HCT116 (cell line): ENCODE data around the gene C1QTNF2. TPM values are rescaled to one million over a fixed set of nuclear protein-coding genes. Genes with fewer than 3 reads are reported as not detected.
"Not testable (repeated sequence)": the region's sequence is repeated elsewhere in the genome, so short reads cannot be mapped to it uniquely, and the experiment has no call there.

Experiments
- ATAC-seq: fragments of 200-7000 bp; cut with Tn5 transposase; 2 replicates; pipeline ENCODE4 v1.9.1; 2020; ENCODE audit warnings: mild to moderate bottlenecking, moderate library complexity
- BruUV-seq: library from RNA; stranded (reverse); fragments of 400-500 nt; replicated peaks from 2 replicates; lab custom pipeline; 2021; lab: Mats Ljungman, UMichigan
- CTCF ChIA-PET: fragments of 300-600 bp; sonication (Branson Sonifier 250); formaldehyde crosslinking; loops from one replicate; lab custom pipeline; 2021; ENCODE audit warnings: antibody characterized with exemption; lab: Charles Lee
- POLR2A ChIA-PET: fragments of 300-600, 350-600 bp; sonication (Branson Sonifier 250); formaldehyde crosslinking; loops from one replicate; lab custom pipeline; 2021; ENCODE audit warnings: antibody characterized with exemption; lab: Charles Lee
- RAD21 ChIA-PET, 2 experiments: fragments of 300-600 bp; sonication (Branson Sonifier 250); formaldehyde crosslinking; loops; one replicate each; lab custom pipeline; 2023; ENCODE audit warnings: low total read pairs in 2 of 2; ENCODE audit not compliant: uncharacterized antibody in 2 of 2, unreplicated experiment in 2 of 2, low non-redundant PET in 1 of 2; lab: Charles Lee
- DNase-seq: peaks from one replicate; pipeline ENCODE4 v3.0.0-alpha.2; 2010; ENCODE audit warnings: low read depth, low spot score
- H2AFZ ChIP-seq: fragments of 200-600 bp; shearing (Covaris generic), sonication (generic); 2 replicates; pipeline ENCODE4 v1.6.1; 2017; ENCODE audit warnings: low read depth, mixed run types, mixed read lengths, antibody characterized with exemption, low read length; ENCODE audit not compliant: poor library complexity, severe bottlenecking
- H3K27ac ChIP-seq: 2 replicates; pipeline ENCODE4 v1.5.1; 2012; ENCODE audit warnings: low read depth, low read length
- H3K27me3 ChIP-seq: fragments of 200-600 bp; sonication (generic); 2 replicates; pipeline ENCODE4 v1.6.1; 2016; ENCODE audit warnings: mixed run types, low read length, mixed read lengths; ENCODE audit not compliant: insufficient read depth
- H3K36me3 ChIP-seq, 2 experiments: fragments of 200-500 bp in 1 of 2; fragments of 200-600 bp in 1 of 2; sonication (Bioruptor generic) in 1 of 2; sonication (generic) in 1 of 2; 2 replicates each; pipeline versions ENCODE4 v1.5.1 to v1.6.1; 2014 to 2016; ENCODE audit warnings: low read length in 2 of 2, inconsistent platforms in 1 of 2, mixed read lengths in 1 of 2, mixed run types in 1 of 2; ENCODE audit not compliant: insufficient read depth in 2 of 2, control insufficient read depth in 1 of 2
- H3K4me1 ChIP-seq, 2 experiments: fragments of 200-600 bp in 1 of 2; sonication (generic) in 1 of 2; 2 replicates each; pipeline versions ENCODE4 v1.5.1 to v1.6.1; 2012 to 2017; ENCODE audit warnings: low read length in 2 of 2, inconsistent platforms in 1 of 2, mild to moderate bottlenecking in 1 of 2, mixed read lengths in 1 of 2, mixed run types in 1 of 2, moderate library complexity in 1 of 2; ENCODE audit not compliant: insufficient read depth in 2 of 2, control insufficient read depth in 1 of 2
- H3K4me2 ChIP-seq: fragments of 200-600 bp; sonication (generic); 2 replicates; pipeline ENCODE4 v1.6.1; 2017; ENCODE audit warnings: mixed run types, low read length, mixed read lengths
- H3K4me3 ChIP-seq, 2 experiments: fragments of 200-600 bp in 1 of 2; sonication (generic) in 1 of 2; replicated peaks in 1 of 2; 2 replicates each; pipeline ENCODE4 v1.5.1; 2011 to 2016; ENCODE audit warnings: low read length in 2 of 2, control low read depth in 1 of 2, low read depth in 1 of 2, mild to moderate bottlenecking in 1 of 2, mixed read lengths in 1 of 2, mixed run types in 1 of 2
- H3K79me2 ChIP-seq: fragments of 200-600 bp; sonication (generic); 2 replicates; pipeline ENCODE4 v1.6.1; 2017; ENCODE audit warnings: mild to moderate bottlenecking, mixed run types, low read length, moderate library complexity, mixed read lengths; ENCODE audit not compliant: insufficient read depth
- H3K9ac ChIP-seq: fragments of 200-600 bp; sonication (generic); 2 replicates; pipeline ENCODE4 v1.6.1; 2016; ENCODE audit warnings: low read length, mixed read lengths
- H3K9me2 ChIP-seq: fragments of 200-600 bp; sonication (generic), shearing (Covaris generic); 2 replicates; pipeline ENCODE4 v1.6.1; 2017; ENCODE audit warnings: mixed run types, mild to moderate bottlenecking, moderate library complexity; ENCODE audit not compliant: insufficient read depth
- H3K9me3 ChIP-seq, 2 experiments: fragments of 200-500 bp in 1 of 2; fragments of 200-600 bp in 1 of 2; sonication (Bioruptor generic) in 1 of 2; sonication (generic) in 1 of 2; 2 replicates each; pipeline ENCODE4 v1.6.1; 2014 to 2017; ENCODE audit warnings: low read length in 2 of 2, mixed read lengths in 2 of 2, inconsistent platforms in 1 of 2, low read depth in 1 of 2, mild to moderate bottlenecking in 1 of 2, mixed run types in 1 of 2, moderate library complexity in 1 of 2; ENCODE audit not compliant: control insufficient read depth in 1 of 2, insufficient read depth in 1 of 2
- H4K20me1 ChIP-seq: fragments of 200-600 bp; sonication (generic), shearing (Covaris generic); 2 replicates; pipeline ENCODE4 v1.6.1; 2017; ENCODE audit warnings: mixed run types, mild to moderate bottlenecking, moderate library complexity; ENCODE audit not compliant: insufficient read depth
- CEBPB ChIP-seq: IDR thresholded peaks from 2 replicates; pipeline ENCODE4 v1.6.1; 2012; ENCODE audit warnings: low read depth
- ELF1 ChIP-seq: IDR thresholded peaks from 2 replicates; pipeline ENCODE4 v1.6.1; 2012; ENCODE audit warnings: low read depth, borderline replicate concordance
- EZH2 ChIP-seq: fragments of 200-600 bp; sonication (generic); IDR thresholded peaks from 2 replicates; pipeline ENCODE4 v1.6.1; 2017; ENCODE audit warnings: antibody characterized with exemption, mixed run types
- JUND ChIP-seq: IDR thresholded peaks from 2 replicates; pipeline ENCODE4 v1.6.1; 2012
- POLR2A ChIP-seq: IDR thresholded peaks from 2 replicates; pipeline ENCODE4 v1.7.0; 2011; ENCODE audit warnings: borderline replicate concordance; ENCODE audit not compliant: insufficient read depth, insufficient read length; ENCODE audit errors: extremely low read depth
- POLR2AphosphoS5 ChIP-seq: IDR thresholded peaks from 2 replicates; pipeline ENCODE4 v1.6.1; 2011; ENCODE audit warnings: mild to moderate bottlenecking, low read depth, low read length, moderate library complexity
- SP1 ChIP-seq: IDR thresholded peaks from 2 replicates; pipeline ENCODE4 v1.6.1; 2012; ENCODE audit warnings: low read depth
- ZFX ChIP-seq: fragments of 450-650 bp; IDR thresholded peaks from 2 replicates; pipeline ENCODE4 v1.6.1; 2017
- intact Hi-C: fragments of 100-400 bp; cut with micrococcal nuclease; formaldehyde crosslinking; loops from 2 replicates; pipeline ENCODE4 v1.10.0; 2022
- total RNA-seq: library from RNA; stranded (reverse); gene quantifications from one replicate; pipeline ENCODE4 v1.2.1, GENCODE V29; 2021; ENCODE audit not compliant: unreplicated experiment
- TF ChIP-seq, protein P1 (sequence below): IDR thresholded peaks from 2 replicates; pipeline ENCODE4 v1.6.1; 2012
- TF ChIP-seq, protein P2 (sequence below): IDR thresholded peaks from 2 replicates; pipeline ENCODE4 v1.6.1; 2012

C1QTNF2 gene
- total RNA-seq, 1 experiment from 2014 or later: 0.15 TPM

DNA sequence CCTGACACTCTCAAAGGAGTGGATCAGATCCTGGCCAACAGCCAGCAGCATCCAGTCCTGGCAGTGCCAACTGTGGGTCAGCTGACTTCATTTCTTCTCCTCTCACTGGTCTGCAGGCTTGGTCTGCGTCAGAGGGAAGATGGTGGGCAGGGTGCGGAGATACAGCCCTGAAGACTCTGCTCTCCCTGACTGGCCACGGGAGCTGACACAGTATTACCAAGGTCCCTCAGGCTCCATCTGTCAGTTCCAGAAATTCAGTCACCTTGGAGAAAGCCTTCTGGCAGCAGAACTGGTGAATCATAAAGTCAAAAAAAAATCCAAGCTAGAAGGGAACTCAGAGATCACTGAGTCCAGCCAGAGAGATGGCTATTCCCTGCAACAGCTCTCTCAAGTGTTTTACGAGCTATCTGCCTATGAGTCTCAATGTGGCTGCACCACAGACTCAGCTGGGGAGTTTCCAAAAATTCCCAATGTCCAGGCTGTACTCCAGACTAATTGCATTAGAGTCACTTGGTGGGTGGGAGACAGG, 27.9 kb downstream of the C1QTNF2 start:
- Histone ChIP-seq H3K9me2 (no peaks in the 10 kb centered on the region), H3K36me3 (no peaks in the 10 kb centered on the region), H3K4me3 (no peak overlapping the region), H3K79me2 (no peaks in the 10 kb centered on the region), H2AFZ (no peak overlapping the region), H3K9me3 (no peaks in the 10 kb centered on the region), H3K9ac (no peak overlapping the region), H3K4me1 (peaks cover 0 to 7% of the 10 kb centered on the region in 2 experiments; a peak in 2 of 4 replicates), H3K4me2 (no peak overlapping the region), H3K27me3 (no peaks in the 10 kb centered on the region), H4K20me1 (no peaks in the 10 kb centered on the region), H3K27ac (no peak overlapping the region)
- no peak for TF ChIP-seq POLR2A
- no peak for TF ChIP-seq EZH2
- TF ChIP-seq CEBPB: no peak
- no peak for TF ChIP-seq ZFX
- intact Hi-C loops: no loop called here
- no peak for DNase-seq
- ChIA-PET RAD21 (no interaction called here), POLR2A (no interaction called here), CTCF (interaction anchor here (4.4 kb wide), 1 partner anchor 321 kb away, joined by 32 read pairs; no protein-coding TSS in a partner anchor)
- BruUV-seq: no TSS peak
- no peak for ATAC-seq

GRCh38 chr5:160341309-160341870, 29.0 kb downstream of the C1QTNF2 start:
- no peaks in the 10 kb centered on the region for H3K9me2 ChIP-seq
- intact Hi-C loops: no loop called here
- BruUV-seq: no TSS peak
- CTCF ChIA-PET: no interaction called here
- no peaks in the 10 kb centered on the region for H3K9me3 ChIP-seq
- H4K20me1 ChIP-seq: no peaks in the 10 kb centered on the region
- H3K4me1 ChIP-seq: peaks cover 0 to 7% of the 10 kb centered on the region in 2 experiments; a peak in 2 of 4 replicates
- no peak overlapping the region for H2AFZ ChIP-seq
- no peaks in the 10 kb centered on the region for H3K79me2 ChIP-seq
- POLR2A ChIA-PET: no interaction called here
- DNase-seq (no peak), ATAC-seq (no peak)
- no peak overlapping the region for H3K9ac ChIP-seq
- RAD21 ChIA-PET: no interaction called here
- no peak overlapping the region for H3K4me3 ChIP-seq
- H3K36me3 ChIP-seq: no peaks in the 10 kb centered on the region
- no peaks in the 10 kb centered on the region for H3K27me3 ChIP-seq
- no peak overlapping the region for H3K4me2 ChIP-seq
- H3K27ac ChIP-seq: no peak overlapping the region
- TF ChIP-seq POLR2AphosphoS5 (no peak), ELF1 (no peak), CEBPB (no peak), SP1 (no peak), POLR2A (no peak), ZFX (no peak), JUND (no peak)
- TF ChIP-seq, protein P1, sequence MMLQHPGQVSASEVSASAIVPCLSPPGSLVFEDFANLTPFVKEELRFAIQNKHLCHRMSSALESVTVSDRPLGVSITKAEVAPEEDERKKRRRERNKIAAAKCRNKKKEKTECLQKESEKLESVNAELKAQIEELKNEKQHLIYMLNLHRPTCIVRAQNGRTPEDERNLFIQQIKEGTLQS: no peak
- TF ChIP-seq, protein P2, sequence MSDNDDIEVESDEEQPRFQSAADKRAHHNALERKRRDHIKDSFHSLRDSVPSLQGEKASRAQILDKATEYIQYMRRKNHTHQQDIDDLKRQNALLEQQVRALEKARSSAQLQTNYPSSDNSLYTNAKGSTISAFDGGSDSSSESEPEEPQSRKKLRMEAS: no peak
- TF ChIP-seq, all 23 proteins: peak for 0

- H4K20me1 ChIP-seq, H2AFZ ChIP-seq, H3K9me2 ChIP-seq, H3K4me1 ChIP-seq, POLR2A ChIA-PET, H3K9ac ChIP-seq, H3K9me3 ChIP-seq, intact Hi-C loops, DNase-seq, CTCF ChIA-PET, H3K27me3 ChIP-seq, H3K27ac ChIP-seq, H3K4me2 ChIP-seq, ATAC-seq, RAD21 ChIA-PET, BruUV-seq, H3K4me3 ChIP-seq, H3K36me3 ChIP-seq, H3K79me2 ChIP-seq: not testable (repeated sequence)
Measured at GRCh38 chr5:160340513-160340912, 29.9 kb downstream of the C1QTNF2 start.
